HFFc6 (cell line): ENCODE measurements around the gene IFI27. TPM values are rescaled to one million over a fixed set of nuclear protein-coding genes. Genes with fewer than 3 reads are reported as not detected.

Experiments used
- DNase-seq: peaks from one replicate; pipeline ENCODE4 v3.0.0-alpha.2; 2018
- H3K27ac Mint-ChIP-seq: 2 replicates; pipeline ENCODE4 v1.8.0; 2020; ENCODE audit warnings: mild to moderate bottlenecking, mixed read lengths
- H3K27me3 Mint-ChIP-seq: 2 replicates; pipeline ENCODE4 v1.8.0; 2021; ENCODE audit warnings: mild to moderate bottlenecking, moderate library complexity, mixed read lengths; ENCODE audit not compliant: insufficient read depth
- H3K36me3 Mint-ChIP-seq: 2 replicates; pipeline ENCODE4 v1.8.0; 2021; ENCODE audit warnings: low read depth, mixed read lengths
- H3K4me1 Mint-ChIP-seq: 2 replicates; pipeline ENCODE4 v1.8.0; 2020; ENCODE audit warnings: low read depth, mixed read lengths
- H3K4me3 Mint-ChIP-seq: 2 replicates; pipeline ENCODE4 v1.8.0; 2020; ENCODE audit warnings: mild to moderate bottlenecking, moderate library complexity, mixed read lengths
- H3K9me3 Mint-ChIP-seq: 2 replicates; pipeline ENCODE4 v1.8.0; 2020; ENCODE audit warnings: mild to moderate bottlenecking, mixed read lengths
- total RNA-seq, 6 experiments: library from RNA; stranded (reverse); fragmentation: NEBNext Ultra II Directional; extraction: Animal tissue kit (Norgen Biotek cat#: 25700); gene quantifications; 2 replicates in 1 of 6; 3 replicates in 5 of 6; pipeline ENCODE4 v1.2.3, GENCODE V29; 2021
- TF ChIP-seq, protein P1 (sequence below): fragments of 200-600 bp; sonication (generic); IDR thresholded peaks from 2 replicates; pipeline ENCODE4 v1.5.0; 2021; ENCODE audit warnings: antibody characterized with exemption, mild to moderate bottlenecking

Gene IFI27
- total RNA-seq, 6 experiments from 2014 or later: 0.29 to 0.46 TPM; not detected in 4

DNA sequence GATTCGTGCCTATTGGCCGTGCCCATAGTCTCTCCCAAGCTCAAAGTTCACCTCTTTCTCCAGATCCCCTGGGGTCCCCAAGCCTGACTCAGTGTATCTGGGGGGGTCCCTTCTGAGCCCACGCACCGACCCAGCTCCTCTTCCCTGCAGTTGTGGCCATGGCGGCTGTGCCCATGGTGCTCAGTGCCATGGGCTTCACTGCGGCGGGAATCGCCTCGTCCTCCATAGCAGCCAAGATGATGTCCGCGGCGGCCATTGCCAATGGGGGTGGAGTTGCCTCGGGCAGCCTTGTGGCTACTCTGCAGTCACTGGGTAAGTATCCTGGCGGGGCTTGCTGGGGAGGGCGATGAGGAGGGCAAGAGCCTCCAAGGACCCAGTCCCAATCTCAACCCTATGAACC lies 5.1 kb downstream of the IFI27 start:
- H3K4me1 Mint-ChIP-seq: peaks cover 19% of the 10 kb centered on the region
- H3K27ac Mint-ChIP-seq: no peak overlapping the region
- no peak for DNase-seq
- no peak overlapping the region for H3K4me3 Mint-ChIP-seq
- TF ChIP-seq, protein P1, sequence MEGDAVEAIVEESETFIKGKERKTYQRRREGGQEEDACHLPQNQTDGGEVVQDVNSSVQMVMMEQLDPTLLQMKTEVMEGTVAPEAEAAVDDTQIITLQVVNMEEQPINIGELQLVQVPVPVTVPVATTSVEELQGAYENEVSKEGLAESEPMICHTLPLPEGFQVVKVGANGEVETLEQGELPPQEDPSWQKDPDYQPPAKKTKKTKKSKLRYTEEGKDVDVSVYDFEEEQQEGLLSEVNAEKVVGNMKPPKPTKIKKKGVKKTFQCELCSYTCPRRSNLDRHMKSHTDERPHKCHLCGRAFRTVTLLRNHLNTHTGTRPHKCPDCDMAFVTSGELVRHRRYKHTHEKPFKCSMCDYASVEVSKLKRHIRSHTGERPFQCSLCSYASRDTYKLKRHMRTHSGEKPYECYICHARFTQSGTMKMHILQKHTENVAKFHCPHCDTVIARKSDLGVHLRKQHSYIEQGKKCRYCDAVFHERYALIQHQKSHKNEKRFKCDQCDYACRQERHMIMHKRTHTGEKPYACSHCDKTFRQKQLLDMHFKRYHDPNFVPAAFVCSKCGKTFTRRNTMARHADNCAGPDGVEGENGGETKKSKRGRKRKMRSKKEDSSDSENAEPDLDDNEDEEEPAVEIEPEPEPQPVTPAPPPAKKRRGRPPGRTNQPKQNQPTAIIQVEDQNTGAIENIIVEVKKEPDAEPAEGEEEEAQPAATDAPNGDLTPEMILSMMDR: no peak
- H3K36me3 Mint-ChIP-seq: peaks cover 7% of the 10 kb centered on the region; the same call in 1 of the 2 replicates
- H3K9me3 Mint-ChIP-seq: peaks cover 5% of the 10 kb centered on the region
- H3K27me3 Mint-ChIP-seq: peaks cover 19% of the 10 kb centered on the region

- H3K27me3 Mint-ChIP-seq: peaks cover 19% of the 10 kb centered on the region
- TF ChIP-seq, protein P1: no peak
- DNase-seq: no peak
- peaks cover 9% of the 10 kb centered on the region for H3K9me3 Mint-ChIP-seq
- no peak overlapping the region for H3K27ac Mint-ChIP-seq
- no peak overlapping the region for H3K4me3 Mint-ChIP-seq
- peaks cover 30% of the 10 kb centered on the region for H3K4me1 Mint-ChIP-seq
- peaks cover 10% of the 10 kb centered on the region; the same call in 1 of the 2 replicates for H3K36me3 Mint-ChIP-seq
Measured at GRCh38 chr14:94116701-94117100, 6.2 kb downstream of the IFI27 start.

DNA sequence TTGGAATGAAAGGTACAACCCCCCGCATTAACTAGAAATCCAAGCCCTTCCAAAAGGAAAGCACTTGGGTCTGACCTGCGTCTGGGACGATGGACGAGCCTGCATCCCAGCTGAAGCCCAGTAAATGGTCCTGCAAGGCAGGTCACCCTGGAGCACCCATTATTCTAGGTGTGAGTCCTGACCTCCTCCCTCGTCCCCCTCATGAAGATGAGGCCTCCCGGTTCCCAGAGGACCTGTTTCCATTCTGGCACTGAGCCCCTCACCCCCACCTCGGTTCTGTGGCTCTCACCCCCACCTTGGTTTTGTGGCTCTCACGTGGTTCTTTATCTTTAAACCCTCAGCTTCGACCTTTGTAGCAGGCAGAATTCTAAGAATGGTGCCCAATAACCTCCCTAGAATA lies 7.3 kb downstream of the IFI27 start:
- Mint-ChIP-seq H3K27ac (no peak overlapping the region), H3K4me3 (no peak overlapping the region), H3K36me3 (peaks cover 10% of the 10 kb centered on the region; the same call in 1 of the 2 replicates), H3K4me1 (peaks cover 31% of the 10 kb centered on the region), H3K27me3 (peaks cover 17% of the 10 kb centered on the region), H3K9me3 (peaks cover 9% of the 10 kb centered on the region)
- no peak for DNase-seq
- TF ChIP-seq, protein P1: no peak

DNA sequence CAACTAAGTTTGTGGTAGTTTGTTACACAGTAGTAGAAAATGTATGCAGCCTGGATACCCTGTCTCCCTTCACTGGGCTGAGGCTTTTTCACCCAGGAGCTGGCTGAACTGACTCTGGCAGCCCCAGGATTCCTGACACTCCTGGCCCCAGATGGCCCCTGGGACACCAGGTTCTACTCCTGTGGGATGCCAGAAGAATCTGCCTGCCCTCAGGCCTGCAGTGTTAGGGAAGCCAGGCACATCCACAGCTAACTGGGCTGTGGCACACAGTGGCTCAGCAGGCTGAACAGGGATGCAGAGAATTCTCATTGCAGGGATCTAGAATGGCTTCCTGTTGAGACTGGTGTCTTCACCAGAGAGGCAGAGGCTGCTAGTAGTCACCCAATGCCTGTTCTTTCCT lies 8.5 kb downstream of the IFI27 start:
- H3K27ac Mint-ChIP-seq: no peak overlapping the region
- H3K4me3 Mint-ChIP-seq: no peak overlapping the region
- peaks cover 30% of the 10 kb centered on the region for H3K4me1 Mint-ChIP-seq
- TF ChIP-seq, protein P1: no peak
- peaks cover 9% of the 10 kb centered on the region for H3K9me3 Mint-ChIP-seq
- peaks cover 10% of the 10 kb centered on the region; the same call in 1 of the 2 replicates for H3K36me3 Mint-ChIP-seq
- no peak for DNase-seq
- peaks cover 14% of the 10 kb centered on the region for H3K27me3 Mint-ChIP-seq

DNA sequence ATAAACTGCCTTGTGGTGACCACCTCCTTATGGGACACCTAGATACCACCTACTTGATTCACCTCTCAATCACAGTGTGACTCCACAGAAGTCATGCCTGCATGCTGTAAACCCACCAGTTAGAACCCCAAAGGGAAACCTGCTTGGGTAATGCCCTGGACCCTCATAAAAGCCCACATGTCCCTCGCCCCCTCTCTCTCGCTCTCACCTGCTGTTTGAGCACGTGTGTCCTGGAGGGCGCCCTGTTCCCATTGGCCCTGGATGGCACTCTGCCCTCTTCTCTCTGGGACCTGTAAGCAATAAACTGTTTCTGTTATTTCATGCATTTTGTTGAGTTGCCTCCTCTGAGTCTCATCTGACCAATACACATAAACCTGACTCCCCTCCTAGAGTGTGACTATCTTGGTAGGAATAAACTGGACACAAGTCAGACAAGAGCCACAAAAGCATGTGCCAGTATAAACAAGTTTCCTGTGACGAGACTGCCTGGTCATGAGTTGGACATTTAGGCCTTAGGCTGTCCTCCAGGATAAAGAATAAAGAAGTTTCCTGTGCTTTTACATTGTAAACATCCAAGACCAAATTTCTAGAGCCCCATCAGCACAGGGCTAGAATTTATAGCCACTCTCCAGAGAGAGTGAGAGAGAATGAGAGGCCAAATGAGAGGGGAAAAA lies 10.3 kb downstream of the IFI27 start:
- Mint-ChIP-seq H3K9me3 (peaks cover 9% of the 10 kb centered on the region), H3K4me1 (peaks cover 20% of the 10 kb centered on the region), H3K27ac (peak overlapping the region; percentile 85), H3K4me3 (peak overlapping the region; percentile 23), H3K36me3 (peaks cover 10% of the 10 kb centered on the region; the same call in 1 of the 2 replicates), H3K27me3 (peaks cover 2% of the 10 kb centered on the region)
- DNase-seq: peak; percentile 95
- TF ChIP-seq, protein P1: 0 out of 2 replicates have a peak, but pooled peaks have one; percentile 6
